ENCODE measurements around the gene TMTC3. TPM values are rescaled to one million over a fixed set of nuclear protein-coding genes. Genes with fewer than 3 reads are reported as not detected.
A peak's percentile ranks its signal among the peaks of the same experiment; 100 is the strongest.
"Not testable (repeated sequence)": the region's sequence is repeated elsewhere in the genome, so short reads cannot be mapped to it uniquely, and the experiment has no call there.

The TMTC3 gene
- total RNA-seq: 22.6 TPM

DNA sequence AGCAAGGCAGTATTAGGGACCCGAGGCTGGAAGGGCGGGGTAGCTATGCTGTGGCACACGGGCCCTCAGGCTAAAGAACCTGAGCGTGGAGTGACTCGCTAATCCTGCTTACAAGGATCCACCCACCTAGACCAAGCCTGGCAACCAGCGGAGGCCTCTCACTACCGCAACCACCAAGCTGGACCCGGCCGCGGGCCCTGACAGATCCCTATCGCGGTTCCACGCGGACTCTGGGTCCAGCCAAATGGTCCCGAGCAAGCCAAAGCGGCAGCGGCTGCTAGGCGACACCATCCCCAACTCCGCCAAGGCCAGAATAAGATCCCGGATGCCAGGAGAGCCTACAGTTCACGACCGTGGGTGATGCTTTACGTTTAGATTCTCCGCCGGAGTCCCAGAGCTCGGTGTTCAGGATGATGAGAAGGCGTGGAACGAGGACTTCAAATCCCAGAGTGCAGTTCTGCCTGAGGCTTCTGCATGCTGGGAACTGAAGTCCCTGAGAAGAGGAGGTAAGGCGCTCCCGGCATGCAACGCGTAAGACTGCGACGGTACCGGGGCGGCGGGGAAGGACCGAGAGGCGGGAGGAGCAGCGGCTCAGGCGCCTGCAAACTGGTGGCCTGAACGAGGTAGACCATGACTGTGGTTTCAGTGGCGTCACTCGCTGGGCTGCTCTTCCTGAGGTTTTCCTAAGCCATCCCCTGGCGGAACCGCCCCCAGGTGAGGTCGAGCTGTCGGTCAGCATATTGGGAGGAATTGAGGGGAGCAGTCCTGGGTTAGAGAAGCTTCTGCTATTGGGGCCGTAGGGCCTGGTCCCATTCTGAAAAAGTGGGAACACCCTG is at the start of gene TMTC3, which contains the start of gene CEP290:
Gene TMTC3, plus strand, starts transcription at position 534 of the 836 bp plus-strand sequence. CDS start 6,009 bp downstream, outside the sequence.
Gene CEP290, minus strand, starts transcription at position 315 of the 836 bp plus-strand sequence. CDS start 781 bp downstream, outside the sequence.
- peak; percentile 98 for DNase-seq (ENCODE audit: low spot score)

DNA sequence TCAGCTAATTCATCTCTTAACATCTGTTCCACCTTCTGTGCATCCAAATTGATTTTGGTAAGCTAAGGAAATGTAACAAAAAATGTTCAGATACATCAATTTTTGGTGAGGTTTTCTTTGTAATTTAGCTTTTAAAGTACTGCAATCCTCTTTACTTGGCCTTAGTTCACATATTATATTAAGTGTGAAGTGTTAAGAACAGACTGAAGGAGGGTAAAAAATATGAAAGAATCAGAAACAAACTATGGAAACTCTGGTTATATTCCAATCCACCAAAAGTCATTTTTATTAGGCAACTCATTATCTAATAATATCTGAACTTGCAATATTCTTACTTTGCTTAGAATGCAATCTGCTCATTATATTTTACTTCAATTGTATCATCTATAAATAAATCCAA is 49.3 kb upstream of the TMTC3 start:
- DNase-seq (ENCODE audit: low spot score): no peak

DNA sequence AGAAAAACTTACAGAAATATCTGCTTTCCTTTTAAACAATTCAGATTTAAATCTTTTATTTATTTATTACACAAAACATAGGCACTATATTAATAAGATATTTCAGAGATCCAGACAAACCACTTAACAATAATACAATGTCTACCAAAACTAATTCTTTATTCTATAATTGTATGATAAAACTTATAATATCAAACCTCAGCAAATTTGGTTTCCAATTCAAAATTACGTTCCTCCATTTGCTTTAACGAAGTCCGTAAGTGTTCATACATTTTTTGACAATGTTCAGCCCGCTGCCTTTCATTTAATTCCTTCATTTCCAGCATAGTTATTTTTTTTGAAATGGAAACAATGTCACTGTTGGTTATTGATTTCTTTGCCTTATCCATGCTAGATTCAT is 48.5 kb upstream of the TMTC3 start:
- no peak for DNase-seq (ENCODE audit: low spot score)

DNA sequence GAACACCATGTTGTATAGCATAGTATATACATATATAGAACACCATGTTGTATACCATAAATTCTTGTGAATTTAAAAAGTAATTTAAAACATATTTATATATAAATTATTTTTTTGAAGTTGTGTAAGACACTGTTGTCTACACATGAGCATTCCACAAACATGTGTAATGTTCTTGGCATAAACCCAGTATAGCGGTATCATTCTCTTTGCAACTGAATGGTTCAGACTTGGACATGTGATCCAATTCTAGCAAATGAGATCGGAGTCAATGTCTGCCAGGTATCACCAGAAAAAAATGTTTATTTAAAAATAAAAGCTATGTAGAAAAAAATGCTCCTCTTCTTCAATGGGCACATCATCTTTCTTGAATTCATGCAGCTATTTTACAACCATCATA is 34.1 kb upstream of the TMTC3 start:
- no peak for DNase-seq (ENCODE audit: low spot score)

DNA sequence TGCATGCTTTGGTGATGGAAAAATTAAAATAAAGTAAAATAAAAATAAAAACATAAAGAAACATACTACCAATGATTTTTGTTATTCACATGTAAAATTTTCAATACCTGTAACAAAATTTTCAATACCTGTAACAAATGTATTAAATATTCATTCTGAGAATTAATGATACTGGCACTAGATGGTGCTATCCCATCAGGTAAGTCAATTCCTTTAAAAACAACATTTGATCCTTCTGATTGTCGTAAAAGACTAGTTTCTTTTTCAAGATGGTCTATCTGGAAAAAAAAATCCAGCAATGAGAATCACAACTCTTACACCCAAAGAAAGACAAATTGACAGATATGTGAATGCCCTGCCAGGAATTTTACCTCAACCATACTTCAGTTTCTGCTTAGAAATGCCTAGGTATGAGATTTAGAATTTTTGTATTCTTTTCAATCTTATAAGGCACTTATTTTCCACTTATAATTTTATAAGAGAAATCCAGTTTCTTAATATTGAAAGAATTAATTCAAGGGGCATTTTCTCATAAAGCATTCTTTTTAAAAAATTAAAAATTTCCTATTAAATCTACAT is 30.9 kb upstream of the TMTC3 start:
- no peak for DNase-seq (ENCODE audit: low spot score)

DNA sequence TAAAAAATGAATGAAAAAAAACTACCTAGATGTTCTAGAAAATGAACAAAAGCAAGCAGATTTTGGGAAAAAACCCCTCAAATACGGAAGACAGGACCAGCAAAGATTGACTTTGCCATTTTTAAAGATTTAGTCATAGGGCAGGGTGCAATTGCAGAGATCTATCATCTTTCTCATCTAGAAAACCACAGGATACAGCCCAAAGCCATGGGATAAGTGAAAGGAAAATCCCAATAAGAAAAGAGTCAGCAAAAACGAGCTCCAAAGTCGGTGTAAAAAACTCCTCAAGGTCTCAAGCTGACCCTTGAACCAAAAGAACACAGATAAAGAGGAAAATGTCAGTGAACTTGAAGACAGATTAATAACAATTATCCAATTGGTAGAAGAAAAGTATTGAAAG is 28.2 kb upstream of the TMTC3 start:
- no peak for DNase-seq (ENCODE audit: low spot score)

DNA sequence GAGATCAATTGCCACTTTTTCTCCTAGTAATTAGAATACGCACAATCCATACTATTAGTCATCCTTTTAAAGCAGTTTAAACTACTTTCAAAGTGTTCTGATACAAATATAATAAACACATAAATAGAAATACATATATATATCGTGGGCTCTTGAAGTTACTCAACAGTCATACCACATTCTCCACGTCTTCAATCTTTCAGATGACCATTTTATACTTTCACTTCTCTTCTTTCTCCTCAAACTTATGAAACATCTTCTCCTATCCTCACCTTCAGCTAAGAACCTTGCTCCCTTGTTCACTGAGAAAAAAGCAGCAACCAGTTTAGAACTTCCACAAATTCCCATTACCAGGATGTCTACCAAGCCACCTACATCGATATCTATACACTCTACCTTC is 19.4 kb upstream of the TMTC3 start:
- no peak for DNase-seq (ENCODE audit: low spot score)

DNA sequence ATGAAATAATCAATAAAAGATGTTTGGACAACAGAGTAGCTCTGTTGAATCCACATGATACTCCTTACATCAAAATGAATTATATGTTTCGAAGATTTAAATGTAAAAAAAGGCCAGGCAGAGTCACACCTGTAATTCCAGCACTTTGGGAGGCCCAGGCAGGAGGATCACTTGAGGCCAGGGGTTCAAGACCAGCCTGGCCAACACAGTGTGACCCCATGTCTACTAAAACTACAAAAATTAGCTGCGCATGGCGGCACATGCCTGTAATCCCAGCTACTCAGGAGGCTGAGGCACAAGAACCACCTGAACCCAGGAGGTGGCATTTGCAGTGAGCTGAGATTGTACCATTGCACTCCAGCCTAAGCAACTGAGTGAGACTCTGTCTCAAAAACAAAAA is 15.0 kb upstream of the TMTC3 start:
- no peak for DNase-seq (ENCODE audit: low spot score)

DNA sequence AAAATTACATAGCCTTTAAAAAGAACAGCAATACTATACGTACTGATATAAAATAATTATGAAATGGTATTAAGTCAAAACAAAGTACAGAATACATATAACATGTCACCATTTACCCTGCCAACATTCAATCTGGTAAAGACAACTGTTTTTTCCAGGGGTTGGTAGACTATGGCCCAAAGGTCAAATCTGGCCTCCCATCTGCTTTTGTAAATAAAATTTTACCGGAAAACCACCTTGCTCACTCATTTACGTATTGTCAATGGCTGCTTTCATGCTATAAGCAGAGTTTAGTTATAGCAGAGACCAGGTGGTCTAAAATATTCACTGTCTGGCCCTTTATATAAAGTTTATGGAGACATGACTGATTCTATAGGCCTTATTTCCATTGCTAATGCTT is 14.3 kb upstream of the TMTC3 start:
- no peak for DNase-seq (ENCODE audit: low spot score)

DNA sequence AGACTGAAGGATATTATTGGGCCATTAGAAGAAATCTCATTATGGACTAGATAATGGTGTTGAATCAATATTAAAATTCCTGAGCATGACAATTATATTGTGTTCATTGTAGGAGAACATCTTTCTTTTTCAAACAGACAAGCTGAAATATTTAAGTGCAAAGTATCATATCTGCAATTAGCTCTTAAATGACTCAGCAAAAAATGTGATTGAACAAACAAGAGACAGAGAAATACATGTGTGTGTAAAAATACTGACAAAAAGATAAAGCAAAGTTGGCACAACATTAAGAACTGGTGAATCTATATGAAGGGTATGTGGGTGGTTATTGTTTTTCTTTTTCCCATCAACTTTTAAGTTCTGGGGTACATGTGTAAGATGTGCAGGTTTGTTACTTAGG is 9.7 kb upstream of the TMTC3 start:
- DNase-seq (ENCODE audit: low spot score): no peak

DNA sequence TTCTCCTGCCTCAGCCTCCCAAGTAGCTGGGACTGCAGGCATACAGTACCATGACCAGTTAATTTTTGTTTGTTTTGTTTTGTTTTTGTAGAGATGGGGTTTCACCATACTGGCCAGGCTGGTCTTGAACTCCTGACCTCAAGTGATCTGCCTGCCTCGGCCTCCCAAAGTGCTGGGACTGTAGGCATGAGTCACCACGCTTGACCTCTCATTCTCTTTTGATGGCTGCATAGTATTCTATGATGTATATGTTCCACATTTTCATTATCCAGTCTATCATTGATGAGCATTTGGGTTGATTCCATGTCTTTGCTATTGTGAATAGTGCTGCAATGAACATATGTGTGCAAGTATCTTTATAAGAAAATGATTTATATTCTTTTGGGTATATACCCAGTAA is 8.9 kb upstream of the TMTC3 start:
- DNase-seq (ENCODE audit: low spot score): not testable (repeated sequence)

DNA sequence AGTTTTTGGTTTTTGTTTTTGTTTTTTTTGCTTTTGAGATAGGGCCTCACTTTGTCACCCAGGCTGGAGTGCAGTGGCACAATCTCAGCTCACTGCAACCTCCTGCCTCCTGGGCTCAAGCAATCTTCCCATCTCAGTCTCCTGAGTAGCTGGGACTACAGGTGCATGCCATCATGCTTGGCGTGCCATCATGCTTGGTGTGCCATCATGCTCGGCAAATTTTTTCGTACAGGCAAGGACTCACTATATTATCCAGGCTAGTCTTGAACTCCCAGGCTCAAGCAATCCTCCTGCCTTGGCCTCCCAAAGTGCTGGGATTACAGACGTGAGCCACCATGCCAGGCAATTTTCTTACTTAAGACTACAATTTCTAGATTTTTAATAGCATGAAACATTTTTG is 2.4 kb upstream of the TMTC3 start:
- not testable (repeated sequence) for DNase-seq (ENCODE audit: low spot score)

DNA sequence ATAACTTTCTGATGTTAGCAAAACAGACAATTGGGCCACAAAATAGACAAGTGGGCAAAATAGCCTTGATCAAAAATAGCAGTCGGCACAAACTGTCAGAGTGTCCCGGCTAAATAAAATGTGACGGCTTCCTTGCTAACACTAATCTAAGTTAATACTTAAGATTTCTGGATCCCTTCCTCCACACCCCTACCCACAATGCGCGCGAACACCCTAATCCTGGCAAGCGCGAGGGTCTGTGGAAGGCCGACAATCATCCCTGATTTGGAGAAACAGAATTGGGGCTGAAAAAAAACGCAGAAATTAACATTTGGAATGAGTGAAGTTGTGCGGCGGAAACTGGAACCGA is 708 bp upstream of the TMTC3 start:
- DNase-seq (ENCODE audit: low spot score): no peak

DNA sequence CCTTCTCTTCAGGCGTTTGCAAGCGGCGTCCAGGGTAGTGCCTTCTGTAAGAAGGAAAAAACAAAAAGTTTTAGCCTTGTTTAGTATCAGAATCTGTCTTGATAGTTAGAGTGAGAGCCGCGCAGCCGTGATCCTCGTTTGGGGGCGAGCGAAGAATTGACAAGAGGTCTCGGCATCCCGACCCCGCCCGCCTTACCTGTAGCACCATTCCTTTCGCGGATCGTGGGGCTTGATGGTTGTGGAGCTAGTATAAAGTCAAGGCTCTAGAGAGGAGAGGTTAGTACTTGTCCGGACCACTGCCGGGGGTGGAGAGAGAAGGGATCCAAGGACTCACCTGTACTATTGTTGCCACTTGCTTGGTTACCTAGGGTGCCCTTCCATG is 494 bp downstream of the TMTC3 start:
- peak; percentile 11 for DNase-seq (ENCODE audit: low spot score)

DNA sequence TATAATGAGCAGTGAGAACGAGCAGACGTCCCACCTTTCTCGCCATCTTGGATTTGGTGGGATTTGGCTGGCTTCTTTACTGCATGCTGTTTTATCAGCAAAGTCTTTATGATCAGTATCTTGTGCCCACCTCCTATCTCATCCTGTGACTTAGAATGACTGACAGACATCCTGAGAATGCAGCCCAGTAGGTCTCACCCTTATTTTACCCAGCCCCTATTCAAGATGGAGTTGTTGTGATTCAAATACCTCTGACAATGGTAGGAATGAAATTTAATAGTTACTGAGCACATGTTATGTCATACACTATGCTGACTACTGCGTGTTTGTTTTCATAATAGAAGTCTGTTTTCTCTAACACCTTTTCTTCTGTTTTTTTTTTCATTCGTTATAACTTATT is 1.9 kb downstream of the TMTC3 start:
- no peak for DNase-seq (ENCODE audit: low spot score)

DNA sequence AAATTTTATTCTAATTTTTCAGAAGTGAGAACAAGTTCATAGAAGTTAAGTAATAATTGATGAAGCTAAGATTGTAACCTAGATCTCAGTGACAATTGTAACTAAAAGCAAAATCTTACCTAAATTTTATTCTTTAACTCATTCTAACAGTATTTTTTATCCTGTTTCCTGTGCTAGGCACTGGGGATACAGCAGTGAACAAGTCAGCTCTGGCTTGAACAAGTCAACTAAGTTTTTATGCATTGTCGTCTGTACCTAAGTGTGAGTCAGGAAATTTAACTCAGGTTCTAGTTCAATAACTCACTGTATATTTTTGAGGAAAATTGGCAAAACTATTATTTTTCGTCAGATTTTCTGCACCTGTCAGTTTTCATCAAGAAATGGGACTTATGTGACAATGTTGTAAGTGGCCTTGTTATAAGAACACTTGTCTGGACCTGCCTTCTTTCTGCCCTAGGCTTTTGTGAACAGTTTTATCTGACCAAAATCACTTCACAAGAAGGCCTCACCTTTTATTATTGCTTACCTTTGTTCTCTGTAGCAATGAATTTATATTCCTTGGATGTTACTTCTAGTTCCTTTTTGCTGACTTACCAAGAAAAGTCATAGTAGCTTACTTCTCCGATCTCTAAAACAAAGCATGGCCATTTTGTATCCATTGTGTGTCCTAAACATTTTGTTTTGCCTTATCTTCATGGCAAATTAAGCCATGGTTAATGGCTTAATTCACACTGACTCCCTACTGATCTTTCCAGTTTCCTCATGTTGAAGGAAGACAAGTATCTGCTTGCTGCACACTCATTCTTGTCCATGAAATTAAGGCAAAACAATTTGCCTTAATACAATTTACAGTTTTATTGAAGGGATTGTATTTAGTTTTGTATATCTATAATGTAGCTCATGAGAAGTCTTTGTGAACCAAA is 2.7 kb downstream of the TMTC3 start:
- DNase-seq (ENCODE audit: low spot score): no peak

DNA sequence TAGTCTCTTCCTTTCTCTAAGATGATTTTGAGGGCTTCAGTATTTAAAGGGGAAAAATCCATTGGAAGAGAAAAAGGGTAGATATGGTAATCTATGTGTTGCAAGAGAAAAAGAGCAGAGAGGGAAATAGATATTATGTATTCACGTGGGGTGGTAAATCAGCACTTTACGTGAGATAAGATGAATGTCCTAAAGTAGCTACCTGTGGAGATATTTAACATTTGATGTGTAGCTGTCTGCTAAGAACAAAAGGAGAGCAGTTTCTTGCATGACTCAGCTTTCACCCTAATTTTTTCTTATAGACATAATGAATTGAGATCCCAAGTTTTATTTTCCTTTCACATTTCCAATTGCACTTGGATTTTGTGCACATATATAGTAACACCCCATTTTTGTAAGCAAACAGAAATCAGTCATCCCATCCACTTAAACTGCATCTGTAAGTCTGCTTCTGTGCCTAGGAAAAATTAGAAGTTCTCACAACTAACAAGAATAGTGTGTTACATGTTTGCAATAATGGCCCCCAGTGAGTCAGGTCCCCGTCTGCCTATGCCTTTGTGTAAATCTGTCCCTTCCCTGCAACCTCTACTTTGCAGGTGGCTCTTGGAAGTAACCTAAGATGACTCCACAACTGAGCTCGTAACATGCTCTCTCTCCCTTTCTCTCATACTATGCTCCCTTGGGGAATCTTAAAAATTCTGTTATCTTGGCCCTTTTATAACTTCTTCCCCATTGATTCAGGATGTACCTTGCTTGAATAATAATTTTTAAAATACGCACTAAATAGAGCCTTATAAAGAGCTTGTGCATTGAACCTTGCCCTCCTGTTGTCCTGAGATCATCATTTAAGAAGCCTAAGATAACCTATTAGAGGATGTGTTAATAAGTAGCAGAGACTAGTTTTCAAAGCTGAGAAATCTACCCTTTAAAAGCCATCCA is 3.7 kb downstream of the TMTC3 start:
- DNase-seq (ENCODE audit: low spot score): no peak

DNA sequence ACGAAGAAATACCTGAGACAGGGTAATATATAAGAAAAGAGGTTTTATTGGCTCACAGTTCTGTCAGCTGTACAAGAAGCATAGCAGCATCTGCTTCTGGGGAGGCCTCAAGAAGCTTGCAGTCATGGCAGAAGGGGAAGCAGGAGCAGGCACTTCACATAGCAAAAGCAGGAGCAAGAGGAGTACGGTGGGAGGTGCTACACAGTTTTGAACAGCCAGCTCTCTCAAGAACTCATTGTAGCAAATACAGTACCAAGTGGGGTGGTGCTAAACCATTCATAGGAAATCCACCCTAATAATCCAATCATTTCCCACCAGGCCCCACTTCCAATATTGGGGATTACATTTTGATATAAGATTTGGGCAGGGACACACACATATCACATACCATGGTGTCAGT is 8.0 kb downstream of the TMTC3 start:
- no peak for DNase-seq (ENCODE audit: low spot score)

DNA sequence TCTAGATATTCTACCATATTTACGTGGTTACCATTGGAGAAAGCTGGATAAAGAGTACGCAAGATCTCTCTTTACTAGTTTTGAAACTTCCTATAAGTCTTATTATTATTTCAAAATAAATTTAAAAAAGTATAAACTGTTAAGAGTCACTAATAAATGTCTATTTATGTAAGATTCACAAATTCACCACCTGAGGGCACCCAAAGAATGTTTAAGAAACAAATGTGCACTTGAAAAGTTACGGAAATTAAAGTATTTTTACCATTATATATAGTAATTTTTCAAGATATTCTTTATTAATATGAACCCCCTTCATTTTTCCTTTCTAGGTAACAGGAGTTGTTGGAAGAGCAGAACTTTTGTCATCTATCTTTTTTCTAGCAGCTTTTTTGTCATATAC is 11.9 kb downstream of the TMTC3 start:
- no peak for DNase-seq (ENCODE audit: low spot score)

DNA sequence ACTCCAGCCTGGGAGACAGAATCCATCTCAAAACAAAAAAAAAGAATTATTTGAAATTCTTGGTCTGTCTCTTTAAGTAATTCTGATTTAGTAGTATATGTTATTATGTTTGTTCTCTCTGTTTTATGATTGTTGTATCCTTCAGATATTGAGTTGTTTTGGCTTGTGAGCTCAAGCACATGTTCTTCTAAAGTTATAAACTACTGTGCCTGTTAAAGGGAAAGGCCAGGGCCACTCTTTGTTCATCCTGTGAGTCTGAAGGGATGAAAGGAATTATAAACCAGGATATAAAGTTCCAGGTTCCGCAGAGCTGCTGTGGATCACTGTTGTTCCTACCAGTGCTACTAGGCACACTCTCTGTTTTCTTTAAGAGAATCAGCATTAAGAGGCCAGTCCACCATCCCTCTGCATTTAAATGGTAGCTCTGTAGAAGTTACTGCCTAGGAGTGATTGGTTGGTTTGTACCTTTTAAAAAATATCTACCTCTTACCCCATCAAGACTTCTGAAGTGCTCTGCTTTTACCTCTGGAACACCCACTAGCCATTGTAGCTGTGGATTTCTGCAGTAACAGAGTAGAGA is 14.1 kb downstream of the TMTC3 start:
- DNase-seq (ENCODE audit: low spot score): no peak

DNA sequence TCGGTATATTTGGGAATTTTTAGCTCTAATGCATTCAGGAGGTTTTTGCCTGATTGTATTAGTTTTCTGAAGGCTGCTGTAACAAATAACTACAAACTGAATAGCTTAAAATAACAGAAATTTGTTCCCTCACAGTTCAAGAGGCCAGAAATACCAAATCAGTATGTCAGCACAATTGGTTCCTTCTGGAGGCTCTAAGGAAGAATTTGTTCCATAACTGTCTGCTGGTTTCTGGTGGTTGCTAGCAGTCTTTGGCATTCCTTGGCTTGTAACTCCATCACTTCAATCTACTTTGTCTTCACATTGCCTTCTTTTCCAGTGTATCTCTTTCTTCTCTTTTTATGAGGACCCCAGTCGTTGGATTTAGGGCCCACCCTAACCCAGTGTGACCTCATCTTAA is 21.3 kb downstream of the TMTC3 start:
- DNase-seq (ENCODE audit: low spot score): no peak

Data from mucosa of gallbladder (tissue), 1 donor.